Measurements from ENCODE around the gene PRDM8.

GRCh38 chr4:80178964-80179363 lies 18.3 kb upstream of the PRDM8 start:
- TF ChIP-seq USF2 (IDR thresholded peaks at IDR 0.05) = no peak
- no peak for TF ChIP-seq CTCF (IDR thresholded peaks at IDR 0.05)
- TF ChIP-seq, protein P1, sequence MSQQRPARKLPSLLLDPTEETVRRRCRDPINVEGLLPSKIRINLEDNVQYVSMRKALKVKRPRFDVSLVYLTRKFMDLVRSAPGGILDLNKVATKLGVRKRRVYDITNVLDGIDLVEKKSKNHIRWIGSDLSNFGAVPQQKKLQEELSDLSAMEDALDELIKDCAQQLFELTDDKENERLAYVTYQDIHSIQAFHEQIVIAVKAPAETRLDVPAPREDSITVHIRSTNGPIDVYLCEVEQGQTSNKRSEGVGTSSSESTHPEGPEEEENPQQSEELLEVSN (IDR thresholded peaks at IDR 0.05; ENCODE audit: borderline replicate concordance, low read depth) = no peak
- TF ChIP-seq HDAC2 (IDR thresholded peaks at IDR 0.05) = no peak
- TF ChIP-seq ESRRA (IDR thresholded peaks at IDR 0.05; ENCODE audit: borderline replicate concordance, low read length) = no peak
- TF ChIP-seq SMC3 (IDR thresholded peaks at IDR 0.05) = no peak
- no peak for TF ChIP-seq CHD2 (IDR thresholded peaks at IDR 0.05; ENCODE audit: low read length, partially characterized antibody)
- no peak for TF ChIP-seq JUNB (IDR thresholded peaks at IDR 0.05)
- TF ChIP-seq ZC3H11A (IDR thresholded peaks at IDR 0.05) = no peak
- no peak for TF ChIP-seq CEBPB (IDR thresholded peaks at IDR 0.05)
- TF ChIP-seq POLR2A (IDR thresholded peaks at IDR 0.05; ENCODE audit: low read length) = no peak
- TF ChIP-seq MAX (IDR thresholded peaks at IDR 0.05) = no peak
